ENCODE results near the gene ABHD12. TPM values are rescaled to one million over a fixed set of nuclear protein-coding genes. Genes with fewer than 3 reads are reported as not detected.

ABHD12 gene
- total and polyA plus RNA-seq, 10 of the 15 experiments (the other 5 are each of a cell fraction or from before 2014, with no cell fraction given): 1.5 to 61.8 (median 26.7) TPM

DNA sequence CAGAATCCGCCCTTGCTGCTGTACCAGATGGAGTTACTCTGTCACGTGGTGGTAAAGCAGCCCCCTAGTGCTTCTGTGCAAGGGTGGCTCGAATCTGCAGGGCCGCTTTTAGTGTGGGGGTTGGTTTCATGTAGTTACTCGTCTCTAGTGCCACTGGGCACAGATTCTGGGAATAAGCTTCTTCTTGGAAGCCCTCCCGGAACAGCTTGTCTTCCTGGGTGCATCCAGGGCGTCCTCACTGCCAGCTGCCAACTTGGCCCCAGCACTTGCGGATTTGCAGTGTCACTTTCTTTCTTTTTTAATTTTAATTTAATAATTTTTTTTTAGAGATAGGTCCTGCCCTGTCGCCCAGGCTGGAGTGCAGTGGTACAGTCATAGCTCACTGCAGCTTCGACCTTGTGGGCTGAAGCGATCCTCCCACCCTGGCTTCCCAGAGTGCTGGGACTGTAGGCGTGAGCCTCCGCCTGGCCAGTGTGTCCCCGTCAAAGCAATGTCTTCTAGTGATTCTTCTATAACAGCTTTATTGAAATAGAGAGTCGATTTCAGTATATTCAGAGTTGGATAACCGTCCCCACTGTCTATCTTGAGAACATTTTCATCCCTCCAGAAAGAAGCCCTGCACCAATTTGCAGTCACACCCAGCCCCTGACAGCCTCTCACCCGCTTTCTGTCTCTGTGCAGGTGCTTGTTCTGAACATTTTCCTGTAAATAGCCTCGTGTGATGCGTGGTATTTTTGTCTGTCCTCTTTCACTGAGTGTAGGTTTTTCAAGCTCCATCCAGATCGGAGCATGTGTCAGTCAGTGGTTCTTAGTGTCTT, 116.9 kb downstream of the ABHD12 start:
- Histone ChIP-seq H3K4me3 (no peak overlapping the region), H3K36me3 (ENCODE audit: control insufficient read depth in 2 of 2, insufficient read depth in 2 of 2, low read length in 1 of 2) (peaks cover 15 to 39% of the 10 kb centered on the region in 2 experiments), H3K27ac (ENCODE audit: control insufficient read depth, insufficient read depth) (no peak overlapping the region), H3K27me3 (replicated peaks in 1 of 2; ENCODE audit: control insufficient read depth in 2 of 2, insufficient read depth in 2 of 2, low read length in 1 of 2) (no peaks in the 10 kb centered on the region), H2AFZ (ENCODE audit: control insufficient read depth, low read depth, low read length) (no peak overlapping the region), H3K9me3 (replicated peaks; ENCODE audit: control insufficient read depth, insufficient read depth, low read length) (no peaks in the 10 kb centered on the region), H3K79me2 (ENCODE audit: control insufficient read depth, insufficient read depth, low read length) (no peaks in the 10 kb centered on the region), H3K4me2 (ENCODE audit: control insufficient read depth, insufficient read depth) (no peak overlapping the region), H3K4me1 (ENCODE audit: control insufficient read depth, insufficient read depth, low read length) (no peaks in the 10 kb centered on the region), H4K20me1 (ENCODE audit: control insufficient read depth, insufficient read depth) (no peaks in the 10 kb centered on the region), H3K9ac (ENCODE audit: control insufficient read depth, insufficient read depth, low read length) (no peak overlapping the region)
- WGBS (ENCODE audit: insufficient coverage, insufficient replicate concordance, low lambda C conversion rate, missing lambda C conversion rate): 95% methylated on average over 20 of the region's 20 CpGs
- intact Hi-C loops (cut with micrococcal nuclease; ENCODE audit: unreplicated experiment) (no loop called here), in situ Hi-C loops (cut with MboI) (loop anchor here (25.0 kb wide), 1 partner anchor 1911 kb away; the partner anchor contains the start of genes GZF1 and NXT1)
- RAD21 ChIA-PET (ENCODE audit: unreplicated experiment): no interaction called here
- CTCF ChIA-PET: interaction anchor here (1.5 kb wide), 1 partner anchor 125 kb away, joined by 6 read pairs; no protein-coding TSS in a partner anchor
- FAIRE-seq (no peak), ATAC-seq (no peak), DNase-seq (ENCODE audit: low read depth, low spot score) (no peak)
- SMC1A ChIA-PET (ENCODE audit: uncharacterized antibody, unreplicated experiment): no interaction called here
- no peak for TF ChIP-seq CEBPB (IDR thresholded peaks at IDR 0.05; ENCODE audit: borderline replicate concordance in 1 of 2, low read depth in 2 of 2, low read length in 2 of 2)
- no peak for TF ChIP-seq ZNF207 (IDR thresholded peaks at IDR 0.05; ENCODE audit: borderline replicate concordance)
- TF ChIP-seq NR2C1 (IDR thresholded peaks at IDR 0.05): no peak
- TF ChIP-seq, protein P1, sequence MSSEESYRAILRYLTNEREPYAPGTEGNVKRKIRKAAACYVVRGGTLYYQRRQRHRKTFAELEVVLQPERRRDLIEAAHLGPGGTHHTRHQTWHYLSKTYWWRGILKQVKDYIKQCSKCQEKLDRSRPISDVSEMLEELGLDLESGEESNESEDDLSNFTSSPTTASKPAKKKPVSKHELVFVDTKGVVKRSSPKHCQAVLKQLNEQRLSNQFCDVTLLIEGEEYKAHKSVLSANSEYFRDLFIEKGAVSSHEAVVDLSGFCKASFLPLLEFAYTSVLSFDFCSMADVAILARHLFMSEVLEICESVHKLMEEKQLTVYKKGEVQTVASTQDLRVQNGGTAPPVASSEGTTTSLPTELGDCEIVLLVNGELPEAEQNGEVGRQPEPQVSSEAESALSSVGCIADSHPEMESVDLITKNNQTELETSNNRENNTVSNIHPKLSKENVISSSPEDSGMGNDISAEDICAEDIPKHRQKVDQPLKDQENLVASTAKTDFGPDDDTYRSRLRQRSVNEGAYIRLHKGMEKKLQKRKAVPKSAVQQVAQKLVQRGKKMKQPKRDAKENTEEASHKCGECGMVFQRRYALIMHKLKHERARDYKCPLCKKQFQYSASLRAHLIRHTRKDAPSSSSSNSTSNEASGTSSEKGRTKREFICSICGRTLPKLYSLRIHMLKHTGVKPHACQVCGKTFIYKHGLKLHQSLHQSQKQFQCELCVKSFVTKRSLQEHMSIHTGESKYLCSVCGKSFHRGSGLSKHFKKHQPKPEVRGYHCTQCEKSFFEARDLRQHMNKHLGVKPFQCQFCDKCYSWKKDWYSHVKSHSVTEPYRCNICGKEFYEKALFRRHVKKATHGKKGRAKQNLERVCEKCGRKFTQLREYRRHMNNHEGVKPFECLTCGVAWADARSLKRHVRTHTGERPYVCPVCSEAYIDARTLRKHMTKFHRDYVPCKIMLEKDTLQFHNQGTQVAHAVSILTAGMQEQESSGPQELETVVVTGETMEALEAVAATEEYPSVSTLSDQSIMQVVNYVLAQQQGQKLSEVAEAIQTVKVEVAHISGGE (CRISPR knock-in tag; IDR thresholded peaks at IDR 0.05): no peak
- no peak for TF ChIP-seq BCL11A (IDR thresholded peaks at IDR 0.05; ENCODE audit: low read depth, low read length)
- no peak for TF ChIP-seq EP300 (IDR thresholded peaks at IDR 0.05; ENCODE audit: borderline replicate concordance in 1 of 2, control insufficient read depth in 1 of 2, low read depth in 2 of 2, low read length in 2 of 2)
- no peak for TF ChIP-seq HDAC2 (IDR thresholded peaks at IDR 0.05)
- no peak for TF ChIP-seq NFYA (IDR thresholded peaks at IDR 0.05; ENCODE audit: borderline replicate concordance, low read depth, low read length)
- no peak for TF ChIP-seq JUNB (IDR thresholded peaks at IDR 0.05)
- POLR2A ChIA-PET: no interaction called here
- BruUV-seq (replicated peaks): no TSS peak
